ENCODE results near the gene LILRA2.
"Not testable (repeated sequence)": the region's sequence is repeated elsewhere in the genome, so short reads cannot be mapped to it uniquely, and the experiment has no call there.

The LILRA2 gene

GRCh38 chr19:54612428-54612827 is 38.8 kb downstream of the LILRA2 start:
- DNase-seq = no peak

- no peak for DNase-seq
Measured at GRCh38 chr19:54614726-54615125, 41.1 kb downstream of the LILRA2 start.

- DNase-seq = no peak
Measured at GRCh38 chr19:54616057-54616456, 42.5 kb downstream of the LILRA2 start.

GRCh38 chr19:54616821-54617560 is 43.4 kb downstream of the LILRA2 start:
- no peak for DNase-seq

- DNase-seq = no peak
Measured at GRCh38 chr19:54620464-54620863, 46.9 kb downstream of the LILRA2 start.

- DNase-seq = no peak
Measured at GRCh38 chr19:54622431-54622830, 48.8 kb downstream of the LILRA2 start.

- DNase-seq = not testable (repeated sequence)
Measured at GRCh38 chr19:54624234-54624633, 50.6 kb downstream of the LILRA2 start.

GRCh38 chr19:54624934-54625730 is 51.5 kb downstream of the LILRA2 start:
- not testable (repeated sequence) for DNase-seq

- DNase-seq = no peak
Measured at GRCh38 chr19:54626757-54627156, 53.2 kb downstream of the LILRA2 start.

- DNase-seq = not testable (repeated sequence)
Measured at GRCh38 chr19:54627912-54628311, 54.3 kb downstream of the LILRA2 start.

- DNase-seq = not testable (repeated sequence)
Measured at GRCh38 chr19:54630262-54630661, 56.7 kb downstream of the LILRA2 start, which contains the start of gene LILRB1. LILRB1 (plus strand) TSS chr19:54630484; CDS start chr19:54631074, 590 bp downstream.

- DNase-seq = no peak
Measured at GRCh38 chr19:54630782-54631181, 57.2 kb downstream of the LILRA2 start.

- DNase-seq = not testable (repeated sequence)
Measured at GRCh38 chr19:54631489-54632337, 58.1 kb downstream of the LILRA2 start.

- DNase-seq = not testable (repeated sequence)
Measured at GRCh38 chr19:54632517-54632916, 58.9 kb downstream of the LILRA2 start.

GRCh38 chr19:54633401-54633800 is 59.8 kb downstream of the LILRA2 start:
- DNase-seq = no peak

- not testable (repeated sequence) for DNase-seq
Measured at GRCh38 chr19:54636081-54636480, 62.5 kb downstream of the LILRA2 start.

- no peak for DNase-seq
Measured at GRCh38 chr19:54638683-54639082, 65.1 kb downstream of the LILRA2 start.

All from NCI-H1105 treated with DMSO at 0.1 percent for 48 hours (cell line).